Stimulated activated CD8-positive, alpha-beta memory T cell treated with anti-CD3 and anti-CD28 coated beads, Interleukin-7, amount 100 ng/mL, for 48 hours (primary cell): Measurements from ENCODE around the gene WDR70.
"Not testable (repeated sequence)": the region's sequence is repeated elsewhere in the genome, so short reads cannot be mapped to it uniquely, and the experiment has no call there.

Experiments used
- DNase-seq, 2 donors: peaks; one replicate each; pipeline ENCODE4 v3.0.0-alpha.2; 2020; ENCODE audit warnings: low read depth in 1 of 2; ENCODE audit errors: extremely low read depth in 1 of 2

WDR70 gene

GRCh38 chr5:37672118-37672588 is 293.0 kb downstream of the WDR70 start:
- peak in 1 of 2 donors; percentile 1 for DNase-seq

- not testable (repeated sequence) for DNase-seq
These were observed 295.2 kb downstream of the WDR70 start for GRCh38 chr5:37674361-37674760.

GRCh38 chr5:37679326-37679725 is 300.2 kb downstream of the WDR70 start:
- DNase-seq = not testable (repeated sequence)

- DNase-seq = not testable (repeated sequence)
These were observed 300.8 kb downstream of the WDR70 start for GRCh38 chr5:37679903-37680302.

GRCh38 chr5:37683072-37683471 is 304.0 kb downstream of the WDR70 start:
- DNase-seq = no peak

GRCh38 chr5:37685211-37685610 is 306.1 kb downstream of the WDR70 start:
- DNase-seq = no peak

GRCh38 chr5:37685816-37686215 is 306.7 kb downstream of the WDR70 start:
- DNase-seq = no peak

- not testable (repeated sequence) for DNase-seq
These were observed 309.8 kb downstream of the WDR70 start for GRCh38 chr5:37688925-37689324.

GRCh38 chr5:37694333-37694732 is 315.2 kb downstream of the WDR70 start:
- DNase-seq = not testable (repeated sequence)

- DNase-seq = no peak
These were observed 315.7 kb downstream of the WDR70 start for GRCh38 chr5:37694867-37695266.

GRCh38 chr5:37695647-37696046 is 316.5 kb downstream of the WDR70 start:
- DNase-seq = no peak

- DNase-seq = no peak
These were observed 317.3 kb downstream of the WDR70 start for GRCh38 chr5:37696190-37697021.

GRCh38 chr5:37701868-37702267 is 322.8 kb downstream of the WDR70 start:
- no peak for DNase-seq

- DNase-seq = no peak
These were observed 324.7 kb downstream of the WDR70 start for GRCh38 chr5:37703841-37704241.

GRCh38 chr5:37704406-37704805 is 325.3 kb downstream of the WDR70 start:
- DNase-seq = no peak

- DNase-seq = no peak
These were observed 329.9 kb downstream of the WDR70 start for GRCh38 chr5:37709020-37709419.

- no peak for DNase-seq
These were observed 331.8 kb downstream of the WDR70 start for GRCh38 chr5:37710965-37711364.

- DNase-seq = no peak
These were observed 333.6 kb downstream of the WDR70 start for GRCh38 chr5:37712750-37713149.

GRCh38 chr5:37714756-37715155 is 335.6 kb downstream of the WDR70 start:
- DNase-seq = no peak

GRCh38 chr5:37715361-37715760 is 336.2 kb downstream of the WDR70 start:
- DNase-seq = no peak

- no peak for DNase-seq
These were observed 336.9 kb downstream of the WDR70 start for GRCh38 chr5:37715992-37716391.

- no peak for DNase-seq
These were observed 337.3 kb downstream of the WDR70 start for GRCh38 chr5:37716405-37716804.

GRCh38 chr5:37717276-37717612 is 338.1 kb downstream of the WDR70 start:
- no peak for DNase-seq
